ENCODE data around the gene PRKCH. TPM values are rescaled to one million over a fixed set of nuclear protein-coding genes. Genes with fewer than 3 reads are reported as not detected.

Gene PRKCH
- total RNA-seq, 1 experiment from 2014 or later = 10.3 TPM

DNA sequence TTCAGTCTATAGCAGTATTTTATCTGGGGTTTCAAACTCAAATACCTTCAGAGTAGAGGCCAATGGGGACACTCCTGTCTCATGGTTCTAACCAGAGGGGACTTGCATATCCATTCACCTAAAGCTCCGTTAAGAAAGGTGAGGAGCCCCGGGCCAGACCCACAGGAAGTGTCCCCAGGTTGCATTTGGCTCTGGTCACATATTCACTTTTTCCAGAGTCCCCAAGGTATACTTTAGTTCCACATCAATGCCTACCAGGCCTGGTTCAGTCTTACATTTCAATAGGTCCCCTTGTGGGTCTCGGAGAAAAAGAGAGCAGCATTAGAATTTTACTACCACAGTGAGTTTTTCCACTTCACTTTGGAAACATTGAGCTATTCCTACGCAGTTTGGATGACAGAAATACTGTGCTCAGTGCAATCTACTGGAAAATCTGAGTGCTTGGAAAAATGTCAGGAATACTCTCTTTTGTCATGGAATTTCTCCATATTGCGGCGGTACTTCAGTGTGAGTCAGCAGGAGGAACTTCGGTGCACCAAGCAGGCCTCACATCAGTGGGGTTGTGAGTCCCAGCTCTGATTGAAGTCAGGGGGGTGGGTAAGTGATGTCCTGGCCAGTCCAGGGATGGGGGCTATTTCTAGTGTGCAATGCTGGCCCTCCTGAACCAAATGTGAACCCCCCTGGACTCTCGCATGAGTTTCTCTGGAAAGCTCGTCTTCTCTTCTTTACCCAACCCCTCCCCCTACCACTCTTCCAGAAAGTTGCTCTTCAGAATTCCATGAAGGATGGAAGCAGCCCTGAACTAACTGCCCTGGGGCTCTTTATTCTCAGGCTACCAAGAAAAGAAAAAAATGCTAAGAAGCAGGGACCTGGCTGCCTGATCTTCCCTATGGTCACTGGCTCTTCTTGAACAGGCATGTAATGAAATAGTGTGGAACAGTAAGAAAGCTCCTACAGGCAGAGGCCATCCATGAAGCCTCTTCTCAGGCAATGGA, 184.7 kb downstream of the PRKCH start:
- Mint-ChIP-seq H3K27me3 (ENCODE audit: low read depth) (no peaks in the 10 kb centered on the region), H3K9me3 (peaks cover 10% of the 10 kb centered on the region), H3K27ac (peak overlapping the region; percentile 57; the same call in 1 of the 2 replicates), H3K36me3 (no peaks in the 10 kb centered on the region), H3K4me3 (no peak overlapping the region), H3K4me1 (peaks cover 75% of the 10 kb centered on the region)
- POLR2A ChIA-PET = no interaction called here
- ATAC-seq (peak; percentile 18; the same call in 1 of the 2 replicates), DNase-seq (ENCODE audit: low spot score) (no peak)
- CTCF ChIA-PET = interaction anchor here (1.1 kb wide), 1 partner anchor 62 kb away, joined by 3 read pairs; no protein-coding TSS in a partner anchor
- TF ChIP-seq SP1 (CRISPR knock-in tag; conservative IDR thresholded peaks at IDR 0.05) = no peak
- no peak for TF ChIP-seq CBFB (CRISPR knock-in tag; IDR thresholded peaks at IDR 0.05; ENCODE audit: low read depth)
- no peak for TF ChIP-seq ZNF416 (CRISPR knock-in tag; IDR thresholded peaks at IDR 0.05)
- TF ChIP-seq ESRRA (CRISPR knock-in tag; IDR thresholded peaks at IDR 0.05; ENCODE audit: borderline replicate concordance) = no peak
- no peak for TF ChIP-seq ZNF396 (CRISPR knock-in tag; IDR thresholded peaks at IDR 0.05; ENCODE audit: borderline replicate concordance)
- TF ChIP-seq CREM (CRISPR knock-in tag; IDR thresholded peaks at IDR 0.05) = no peak
- TF ChIP-seq HMGA2 (CRISPR knock-in tag; IDR thresholded peaks at IDR 0.05) = no peak
- no peak for TF ChIP-seq TP53 (CRISPR knock-in tag; IDR thresholded peaks at IDR 0.05)
- TF ChIP-seq NR3C1 (CRISPR knock-in tag; conservative IDR thresholded peaks at IDR 0.05; ENCODE audit: low read depth) = no peak
- TF ChIP-seq, protein P1, sequence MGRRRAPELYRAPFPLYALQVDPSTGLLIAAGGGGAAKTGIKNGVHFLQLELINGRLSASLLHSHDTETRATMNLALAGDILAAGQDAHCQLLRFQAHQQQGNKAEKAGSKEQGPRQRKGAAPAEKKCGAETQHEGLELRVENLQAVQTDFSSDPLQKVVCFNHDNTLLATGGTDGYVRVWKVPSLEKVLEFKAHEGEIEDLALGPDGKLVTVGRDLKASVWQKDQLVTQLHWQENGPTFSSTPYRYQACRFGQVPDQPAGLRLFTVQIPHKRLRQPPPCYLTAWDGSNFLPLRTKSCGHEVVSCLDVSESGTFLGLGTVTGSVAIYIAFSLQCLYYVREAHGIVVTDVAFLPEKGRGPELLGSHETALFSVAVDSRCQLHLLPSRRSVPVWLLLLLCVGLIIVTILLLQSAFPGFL (CRISPR knock-in tag; IDR thresholded peaks at IDR 0.05; ENCODE audit: borderline replicate concordance) = no peak
- no peak for TF ChIP-seq ELF4 (CRISPR knock-in tag; IDR thresholded peaks at IDR 0.05; ENCODE audit: low read depth)
- no peak for TF ChIP-seq E2F1 (CRISPR knock-in tag; IDR thresholded peaks at IDR 0.05)
- TF ChIP-seq, protein P2, sequence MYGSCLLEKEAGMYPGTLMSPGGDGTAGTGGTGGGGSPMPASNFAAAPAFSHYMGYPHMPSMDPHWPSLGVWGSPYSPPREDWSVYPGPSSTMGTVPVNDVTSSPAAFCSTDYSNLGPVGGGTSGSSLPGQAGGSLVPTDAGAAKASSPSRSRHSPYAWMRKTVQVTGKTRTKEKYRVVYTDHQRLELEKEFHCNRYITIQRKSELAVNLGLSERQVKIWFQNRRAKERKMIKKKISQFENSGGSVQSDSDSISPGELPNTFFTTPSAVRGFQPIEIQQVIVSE (CRISPR knock-in tag; IDR thresholded peaks at IDR 0.05; ENCODE audit: borderline replicate concordance) = no peak
- TF ChIP-seq ZNF138 (CRISPR knock-in tag; conservative IDR thresholded peaks at IDR 0.05) = no peak
- TF ChIP-seq ZNF219 (CRISPR knock-in tag; IDR thresholded peaks at IDR 0.05; ENCODE audit: borderline replicate concordance) = no peak
- no peak for TF ChIP-seq NR1H2 (CRISPR knock-in tag; IDR thresholded peaks at IDR 0.05)

DNA sequence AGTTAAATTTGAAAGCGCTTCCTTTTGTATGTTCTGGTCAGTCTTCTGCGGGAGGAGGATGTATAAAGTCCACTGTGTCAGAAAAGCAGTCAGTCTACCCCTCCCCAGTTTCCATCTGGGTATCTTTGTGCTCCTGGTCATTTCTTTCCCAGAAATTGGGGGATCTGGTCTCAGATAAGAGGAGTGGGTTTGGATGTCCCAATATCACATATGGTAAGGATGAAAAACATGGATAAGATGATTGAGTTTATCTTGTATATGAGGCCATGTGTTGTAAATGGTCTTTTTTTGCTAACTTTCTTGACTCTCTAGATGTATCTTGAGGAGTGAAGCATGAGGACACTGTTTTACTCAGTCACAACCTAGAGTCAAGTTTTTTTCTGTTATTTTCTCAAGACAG, 187.1 kb downstream of the PRKCH start:
- no peak for ATAC-seq
- H3K4me3 Mint-ChIP-seq = no peak overlapping the region
- no peak overlapping the region for H3K27ac Mint-ChIP-seq
- peaks cover 58% of the 10 kb centered on the region for H3K4me1 Mint-ChIP-seq
- DNase-seq (ENCODE audit: low spot score) = no peak
- no peaks in the 10 kb centered on the region for H3K36me3 Mint-ChIP-seq
- H3K9me3 Mint-ChIP-seq = peaks cover 10% of the 10 kb centered on the region
- ChIA-PET POLR2A (no interaction called here), CTCF (no interaction called here)
- no peaks in the 10 kb centered on the region; the same call in 1 of the 2 replicates for H3K27me3 Mint-ChIP-seq (ENCODE audit: low read depth)
- TF ChIP-seq NR1H2 (CRISPR knock-in tag; IDR thresholded peaks at IDR 0.05) (no peak), SMAD4 (CRISPR knock-in tag; IDR thresholded peaks at IDR 0.05) (no peak), RELA (CRISPR knock-in tag; IDR thresholded peaks at IDR 0.05; ENCODE audit: borderline replicate concordance) (no peak), CTCF (IDR thresholded peaks at IDR 0.05) (no peak)

Data from WTC11 (cell line).